GM12891 (cell line): ENCODE results near the gene PLLP.

Source experiments
- PAX5 ChIP-seq: IDR thresholded peaks from 2 replicates; pipeline ENCODE4 v1.6.1; 2011; ENCODE audit warnings: low read length, moderate library complexity, mild to moderate bottlenecking; ENCODE audit not compliant: insufficient read depth, severe bottlenecking
- POLR2A ChIP-seq: IDR thresholded peaks from 2 replicates; pipeline ENCODE4 v1.6.1; 2011; ENCODE audit warnings: low read depth, low read length, control low read depth
- POLR2AphosphoS5 ChIP-seq: IDR thresholded peaks from 2 replicates; pipeline ENCODE4 v1.6.1; 2011; ENCODE audit warnings: low read depth, low read length, control low read depth
- POU2F2 ChIP-seq: IDR thresholded peaks from 2 replicates; pipeline ENCODE4 v1.6.1; 2011; ENCODE audit warnings: low read depth, mild to moderate bottlenecking, control low read depth, low read length, moderate library complexity
- SPI1 ChIP-seq: IDR thresholded peaks from 2 replicates; pipeline ENCODE4 v1.6.1; 2011; ENCODE audit warnings: low read depth, low read length, control low read depth
- TAF1 ChIP-seq: IDR thresholded peaks from 2 replicates; pipeline ENCODE4 v1.6.1; 2011; ENCODE audit warnings: low read depth, low read length, control low read depth

GRCh38 chr16:57303910-57304168, 19.4 kb upstream of the PLLP start:
- no peak for TF ChIP-seq POLR2AphosphoS5
- TF ChIP-seq POLR2A = no peak
- no peak for TF ChIP-seq POU2F2
- TF ChIP-seq SPI1 = no peak
- TF ChIP-seq TAF1 = no peak
- TF ChIP-seq PAX5 = no peak
